Right lobe of liver (tissue), 6 donors: ENCODE data around the gene CTDSPL. TPM values are rescaled to one million over a fixed set of nuclear protein-coding genes. Genes with fewer than 3 reads are reported as not detected.

Source experiments
- ATAC-seq, 4 donors: fragments of 200-7000 bp; cut with Tn5 transposase; one replicate each; pipeline ENCODE4 v1.9.1; 2020; ENCODE audit warnings: mild to moderate bottlenecking in 4 of 4, moderate library complexity in 4 of 4
- DNase-seq, 3 donors: peaks; one replicate each; pipeline ENCODE4 v3.0.0-alpha.2; 2020
- H3K27ac ChIP-seq, 3 donors: fragments of 200-600 bp; one replicate each; pipeline ENCODE4 v1.8.0; 2022
- H3K27me3 ChIP-seq, 2 donors: fragments of 200-600 bp; one replicate each; pipeline ENCODE4 v1.8.0; 2022
- H3K36me3 ChIP-seq, 4 donors: fragments of 200-600 bp; sonication (generic) in 1 of 4; one replicate each; pipeline versions ENCODE4 v1.5.1 to v1.8.0; 2017 to 2022; ENCODE audit warnings: control low read depth in 1 of 4
- H3K4me1 ChIP-seq, 4 donors: fragments of 200-600 bp; sonication (generic) in 1 of 4; one replicate each; pipeline versions ENCODE4 v1.5.1 to v1.8.0; 2017 to 2022; ENCODE audit warnings: control low read depth in 1 of 4
- H3K4me3 ChIP-seq, 3 donors: fragments of 200-600 bp; one replicate each; pipeline ENCODE4 v1.8.0; 2022
- H3K9me3 ChIP-seq, 4 donors: fragments of 200-600 bp; sonication (generic) in 1 of 4; one replicate each; pipeline versions ENCODE4 v1.5.1 to v1.8.0; 2017 to 2022; ENCODE audit warnings: control low read depth in 1 of 4
- POLR2A ChIP-seq: fragments of 450-650 bp; IDR thresholded peaks from one replicate; pipeline ENCODE4 v1.6.1; 2017; ENCODE audit warnings: antibody characterized with exemption, mild to moderate bottlenecking
- WGBS: methylation state at CpG from one replicate; pipeline ENCODE4 v1.1.6; 2018; ENCODE audit warnings: low coverage, low lambda C conversion rate; ENCODE audit not compliant: insufficient coverage; ENCODE audit errors: missing lambda C conversion rate; 5-methylcytosine and 5-hydroxymethylcytosine counted together
- intact Hi-C, 2 donors: fragments of 100-400 bp; cut with DNase I; formaldehyde crosslinking; loops; one replicate each; pipeline versions ENCODE4 v1.11.2 to v1.14.1; 2022
- total RNA-seq, 6 experiments: library from RNA; depleted of rRNA in 2 of 6; stranded (reverse); fragments of >200 nt in 2 of 6; fragmentation: NEBNext Ultra II Directional in 3 of 6; extraction: Animal tissue kit (Norgen Biotek cat#: 25700) in 3 of 6; gene quantifications; one replicate each; pipeline versions ENCODE4 v1.1.0 to v1.2.4, GENCODE V29; 2016 to 2023
- TF ChIP-seq, protein P1 (sequence below), 4 donors: fragments of 200-600 bp in 3 of 4; fragments of 450-650 bp in 1 of 4; IDR thresholded peaks; one replicate each; pipeline versions ENCODE4 v1.5.1 to v1.8.0; 2016 to 2022; ENCODE audit warnings: antibody characterized with exemption in 4 of 4, mild to moderate bottlenecking in 2 of 4
- donor health status: DM: no; HTN: yes; CAD: no.
- donor health status: DM: no; HTN: no; CAD: no.
- donor health status: DM: no; HTN: no; CAD: no.
- donor health status: DM: no; HTN: yes; CAD: no.
- donor health status: DM: no; HTN: yes; CAD: no.

CTDSPL gene
- total RNA-seq, 6 experiments from 2014 or later = 14.9 to 22.8 (median 18.0) TPM

- TF ChIP-seq POLR2A = no peak
- TF ChIP-seq, protein P1, sequence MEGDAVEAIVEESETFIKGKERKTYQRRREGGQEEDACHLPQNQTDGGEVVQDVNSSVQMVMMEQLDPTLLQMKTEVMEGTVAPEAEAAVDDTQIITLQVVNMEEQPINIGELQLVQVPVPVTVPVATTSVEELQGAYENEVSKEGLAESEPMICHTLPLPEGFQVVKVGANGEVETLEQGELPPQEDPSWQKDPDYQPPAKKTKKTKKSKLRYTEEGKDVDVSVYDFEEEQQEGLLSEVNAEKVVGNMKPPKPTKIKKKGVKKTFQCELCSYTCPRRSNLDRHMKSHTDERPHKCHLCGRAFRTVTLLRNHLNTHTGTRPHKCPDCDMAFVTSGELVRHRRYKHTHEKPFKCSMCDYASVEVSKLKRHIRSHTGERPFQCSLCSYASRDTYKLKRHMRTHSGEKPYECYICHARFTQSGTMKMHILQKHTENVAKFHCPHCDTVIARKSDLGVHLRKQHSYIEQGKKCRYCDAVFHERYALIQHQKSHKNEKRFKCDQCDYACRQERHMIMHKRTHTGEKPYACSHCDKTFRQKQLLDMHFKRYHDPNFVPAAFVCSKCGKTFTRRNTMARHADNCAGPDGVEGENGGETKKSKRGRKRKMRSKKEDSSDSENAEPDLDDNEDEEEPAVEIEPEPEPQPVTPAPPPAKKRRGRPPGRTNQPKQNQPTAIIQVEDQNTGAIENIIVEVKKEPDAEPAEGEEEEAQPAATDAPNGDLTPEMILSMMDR (IDR thresholded peaks at IDR 0.05) = no peak
- peaks cover 0 to 38% (median 22%) of the 10 kb centered on the region in 4 donors for H3K4me1 ChIP-seq
- H3K36me3 ChIP-seq = no peaks in the 10 kb centered on the region
- no peak for DNase-seq
- ATAC-seq = no peak
- intact Hi-C loops = no loop called here
- H3K9me3 ChIP-seq = no peaks in the 10 kb centered on the region
- H3K4me3 ChIP-seq = no peak overlapping the region
- H3K27ac ChIP-seq = no peak overlapping the region
- H3K27me3 ChIP-seq = no peaks in the 10 kb centered on the region
- 93% methylated on average over 3 of the region's 3 CpGs for WGBS
These were observed 64.9 kb downstream of the CTDSPL start for GRCh38 chr3:37926611-37927010.

- ATAC-seq (no peak), DNase-seq (no peak)
- H3K36me3 ChIP-seq = no peaks in the 10 kb centered on the region
- no peaks in the 10 kb centered on the region for H3K9me3 ChIP-seq
- WGBS = 82% methylated on average over 2 of the region's 2 CpGs
- H3K27ac ChIP-seq = no peak overlapping the region
- H3K4me1 ChIP-seq = peaks cover 2 to 24% (median 11%) of the 10 kb centered on the region in 4 donors
- H3K27me3 ChIP-seq = no peaks in the 10 kb centered on the region
- no peak overlapping the region for H3K4me3 ChIP-seq
- intact Hi-C loops = no loop called here
- TF ChIP-seq POLR2A = no peak
- TF ChIP-seq, protein P1 (IDR thresholded peaks at IDR 0.05) = no peak
These were observed 68.8 kb downstream of the CTDSPL start for GRCh38 chr3:37930495-37930894.

DNA sequence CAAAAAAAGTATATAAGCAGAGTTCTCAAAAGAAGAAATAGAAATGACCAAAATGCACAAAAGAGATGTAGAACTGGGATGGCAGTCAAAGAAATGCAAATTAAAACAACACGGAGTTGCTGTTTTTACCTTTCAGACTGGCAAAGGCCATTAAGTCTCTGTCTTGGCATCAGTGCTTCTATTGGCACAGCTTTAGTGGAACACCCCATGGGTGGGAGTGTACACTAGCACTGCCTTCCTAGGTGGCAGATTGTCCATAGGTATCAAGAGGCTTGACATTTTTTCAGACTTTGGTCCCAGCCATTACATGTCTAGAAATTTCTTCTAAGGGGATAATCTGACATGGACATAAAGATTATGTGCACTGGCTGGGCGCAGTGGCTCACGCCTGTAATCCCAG, 70.8 kb downstream of the CTDSPL start:
- no peak for ATAC-seq
- peaks cover 3 to 31% (median 18%) of the 10 kb centered on the region in 4 donors for H3K4me1 ChIP-seq
- WGBS = 62% methylated on average over 3 of the region's 3 CpGs
- no peaks in the 10 kb centered on the region for H3K36me3 ChIP-seq
- no peak for TF ChIP-seq POLR2A
- TF ChIP-seq, protein P1 (IDR thresholded peaks at IDR 0.05) = no peak
- H3K9me3 ChIP-seq = no peaks in the 10 kb centered on the region
- no peak overlapping the region for H3K27ac ChIP-seq
- intact Hi-C loops = no loop called here
- no peaks in the 10 kb centered on the region for H3K27me3 ChIP-seq
- no peak overlapping the region for H3K4me3 ChIP-seq
- DNase-seq = no peak

DNA sequence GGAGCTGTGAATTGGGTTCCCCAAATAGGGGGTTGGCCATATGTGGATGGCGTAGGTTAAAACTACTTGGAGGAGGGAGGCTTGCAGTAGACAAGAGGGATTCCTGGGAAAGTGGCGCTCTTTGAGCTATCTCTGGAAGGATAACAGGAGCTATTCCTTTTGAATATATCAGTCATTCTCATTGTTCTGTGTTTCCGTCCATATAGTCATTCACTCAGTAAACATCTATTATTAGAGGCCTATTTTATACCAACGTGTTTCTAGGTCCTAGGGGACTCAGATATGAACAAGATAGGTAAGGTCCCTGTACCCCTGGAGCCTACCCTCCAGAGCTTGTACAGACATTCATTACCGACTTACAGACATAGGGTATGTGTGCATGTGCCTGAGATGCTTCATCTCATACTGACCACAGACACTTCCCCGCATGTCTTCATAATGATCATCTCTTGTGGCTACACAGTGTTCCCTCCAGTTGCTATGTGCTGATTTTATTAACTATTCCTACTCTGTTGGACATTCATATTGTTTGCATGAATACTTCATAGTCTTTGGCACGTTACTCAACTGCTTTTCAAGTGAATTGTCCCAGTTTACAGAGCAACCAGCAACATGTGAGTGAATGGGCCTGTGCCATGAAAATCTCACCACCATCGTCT, 73.1 kb downstream of the CTDSPL start:
- ATAC-seq (peak; percentile 31 to 55 (median 49)), DNase-seq (no peak)
- H3K27ac ChIP-seq = peak overlapping the region; percentile 10 to 17 (median 15)
- no peaks in the 10 kb centered on the region for H3K9me3 ChIP-seq
- H3K27me3 ChIP-seq = no peaks in the 10 kb centered on the region
- intact Hi-C loops = no loop called here
- 53% methylated on average over 7 of the region's 8 CpGs for WGBS
- TF ChIP-seq POLR2A = no peak
- TF ChIP-seq, protein P1 (IDR thresholded peaks at IDR 0.05) = no peak
- H3K4me1 ChIP-seq = peaks cover 3 to 39% (median 18%) of the 10 kb centered on the region in 4 donors
- no peaks in the 10 kb centered on the region for H3K36me3 ChIP-seq
- no peak overlapping the region for H3K4me3 ChIP-seq
